ENCODE results near the gene CBR1. TPM values are rescaled to one million over a fixed set of nuclear protein-coding genes. Genes with fewer than 3 reads are reported as not detected.

The CBR1 gene
- total and polyA plus RNA-seq, 12 donors, result 38.3 to 602 (median 107) TPM

GRCh38 chr21:36048357-36048756 is 21.5 kb upstream of the CBR1 start:
- WGBS, 4 donors, result 88 to 97% (median 95%) methylated on average over 6 to 7 of the region's 7 CpGs

GRCh38 chr21:36052860-36053714 is 16.7 kb upstream of the CBR1 start:
- peak in 3 of 7 donors; percentile 22 to 52 (median 34) for DNase-seq
- Histone ChIP-seq H3K36me3 (replicated peaks in 1 of 2) (peaks cover 0 to 67% of the 10 kb centered on the region in 2 donors), H3K4me1 (replicated peaks in 1 of 2) (peaks cover 0 to 13% of the 10 kb centered on the region in 2 donors), H3K9me3 (replicated peaks in 1 of 3) (no peaks in the 10 kb centered on the region), H3K4me3 (no peak overlapping the region), H3K27me3 (no peaks in the 10 kb centered on the region), H3K27ac (peak overlapping the region in 2 of 5 donors; percentile 64 to 69)
- intact Hi-C loops (cut with DNase I), result no loop called here
- WGBS, 4 donors, result 69 to 82% (median 76%) methylated on average over 10 of the region's 10 CpGs
- TF ChIP-seq POLR2A (IDR thresholded peaks at IDR 0.05), result no peak
- no peak for TF ChIP-seq CTCF (IDR thresholded peaks at IDR 0.05)

More at GRCh38 chr21:36048357-36048756, 21.5 kb upstream of the CBR1 start:
- no peak overlapping the region for H3K4me3 ChIP-seq
- H3K27me3 ChIP-seq, result no peaks in the 10 kb centered on the region
- intact Hi-C loops (cut with DNase I), result loop anchor here in 1 of 2 donors (10.0 kb wide), 1 partner anchor 56 kb away; no protein-coding TSS in a partner anchor
- H3K27ac ChIP-seq, result no peak overlapping the region
- DNase-seq, result peak in 1 of 7 donors; percentile 20
- H3K36me3 ChIP-seq (replicated peaks in 1 of 2), result peaks cover 0 to 71% of the 10 kb centered on the region in 2 donors
- no peaks in the 10 kb centered on the region for H3K9me3 ChIP-seq (replicated peaks in 1 of 3)
- TF ChIP-seq CTCF (IDR thresholded peaks at IDR 0.05) (no peak), POLR2A (IDR thresholded peaks at IDR 0.05) (no peak)
- H3K4me1 ChIP-seq (replicated peaks in 1 of 2), result peaks cover 0 to 2% of the 10 kb centered on the region in 2 donors

GRCh38 chr21:36053715-36054062 is 16.1 kb upstream of the CBR1 start:
- peak overlapping the region in 2 of 5 donors; percentile 64 to 69 for H3K27ac ChIP-seq

More at GRCh38 chr21:36053715-36054062, 16.1 kb upstream of the CBR1 start:
- peak in 2 of 7 donors; percentile 16 to 41 for DNase-seq
- Histone ChIP-seq H3K4me3 (no peak overlapping the region), H3K9me3 (replicated peaks in 1 of 3) (no peaks in the 10 kb centered on the region), H3K4me1 (replicated peaks in 1 of 2) (peaks cover 0 to 19% of the 10 kb centered on the region in 2 donors), H3K27me3 (no peaks in the 10 kb centered on the region), H3K36me3 (replicated peaks in 1 of 2) (peaks cover 0 to 68% of the 10 kb centered on the region in 2 donors)
- intact Hi-C loops (cut with DNase I), result no loop called here
- WGBS, 4 donors, result 53 to 68% (median 57%) methylated on average over 3 of the region's 3 CpGs
- no peak for TF ChIP-seq POLR2A (IDR thresholded peaks at IDR 0.05)
- no peak for TF ChIP-seq CTCF (IDR thresholded peaks at IDR 0.05)

All from adrenal gland (tissue), 12 donors.